ENCODE results near the gene VPS8.

Gene VPS8

DNA sequence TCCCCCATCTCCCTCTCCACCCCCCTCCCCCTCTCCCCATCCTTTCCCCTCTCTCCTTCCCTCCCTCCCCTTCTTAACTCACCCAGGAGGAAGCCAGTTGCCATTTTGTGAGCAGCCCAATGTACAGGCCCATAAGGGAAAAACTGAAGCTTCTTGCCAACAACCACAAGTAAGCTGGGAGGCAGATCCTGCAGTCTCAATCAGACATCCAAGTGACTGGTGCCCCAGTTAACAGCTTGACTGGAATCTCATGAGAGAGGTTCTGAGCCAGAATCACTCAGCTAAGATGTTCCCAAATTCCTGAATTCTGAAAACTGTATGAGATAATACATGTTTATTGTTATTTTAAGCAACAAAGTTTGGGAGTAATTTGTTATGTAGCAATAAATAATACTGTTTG is 250.2 kb downstream of the VPS8 start:
- no peak for DNase-seq

DNA sequence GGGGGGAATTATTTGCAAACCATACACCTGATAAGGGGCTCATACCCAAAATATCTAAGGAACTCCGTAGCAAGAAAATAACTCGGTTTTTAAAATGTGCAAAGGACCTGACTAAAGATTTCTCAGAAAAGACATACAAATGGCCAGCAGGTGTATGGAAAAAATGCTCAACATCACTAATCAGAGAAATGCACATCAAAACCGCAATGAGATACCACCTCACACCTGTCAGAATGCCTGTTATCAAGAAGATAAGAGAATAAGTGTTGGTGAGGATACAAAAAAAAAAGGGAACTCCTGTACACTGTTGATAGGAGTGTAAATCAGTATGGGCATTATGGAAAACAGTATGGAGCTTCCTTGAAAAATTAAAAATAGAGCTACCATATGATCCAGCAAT is 251.5 kb downstream of the VPS8 start:
- no peak for DNase-seq

DNA sequence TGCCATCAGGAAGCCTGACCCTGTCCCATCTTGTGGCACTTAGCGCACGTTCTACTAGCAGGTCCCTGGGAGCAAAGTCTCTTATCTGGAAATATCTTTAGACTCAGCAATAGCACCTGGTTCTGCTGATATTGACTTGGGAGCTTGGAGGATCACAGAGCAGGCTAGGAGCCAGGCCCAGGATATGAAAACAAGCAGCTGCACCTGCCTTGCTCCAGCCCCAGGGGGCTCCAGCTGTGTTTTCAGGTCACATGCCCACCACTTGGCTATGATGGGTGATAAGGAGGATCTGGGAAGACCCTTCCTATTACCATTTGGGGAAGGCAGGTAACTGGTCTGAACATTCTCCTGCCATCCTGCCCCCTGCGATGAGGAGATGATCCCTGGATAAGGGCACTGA is 253.1 kb downstream of the VPS8 start:
- DNase-seq: no peak

DNA sequence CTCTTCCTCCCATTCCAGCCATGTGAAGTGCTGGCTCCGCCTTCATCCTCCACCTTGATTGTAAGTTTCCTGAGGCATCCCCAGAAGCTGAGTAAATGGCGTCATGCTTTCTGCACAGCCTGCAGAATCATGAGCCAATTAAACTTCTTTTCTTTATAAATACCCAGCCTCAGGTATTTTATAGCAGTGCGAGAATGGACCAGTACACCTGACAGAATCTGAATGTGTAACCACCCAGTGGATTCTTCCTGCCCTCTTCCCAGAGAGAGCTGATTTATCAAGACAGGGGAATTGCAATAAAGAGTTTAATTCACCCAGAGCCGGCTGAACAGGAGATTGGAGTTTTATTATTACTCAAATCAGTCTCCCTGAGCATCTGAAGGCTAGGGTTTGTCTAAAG is 254.3 kb downstream of the VPS8 start:
- DNase-seq: no peak

DNA sequence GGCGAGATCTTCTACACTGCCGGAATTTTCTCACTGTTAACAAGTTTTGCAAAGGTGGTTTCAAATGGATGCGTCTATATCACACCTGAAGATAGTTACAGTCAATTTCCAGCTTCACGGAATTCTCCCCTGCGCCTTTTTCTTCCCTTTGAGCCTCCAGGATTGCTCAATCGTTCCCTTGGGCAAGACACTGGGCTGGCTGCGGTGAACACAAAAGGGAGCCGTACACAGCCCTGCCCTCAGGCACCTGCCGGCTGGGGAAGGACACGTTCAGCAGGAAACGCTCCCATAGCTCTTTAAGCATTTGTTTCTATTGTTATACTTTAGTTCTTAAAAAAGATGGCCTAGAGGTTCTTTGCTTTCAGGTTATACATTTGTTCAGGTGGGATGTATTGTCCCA is 255.2 kb downstream of the VPS8 start:
- no peak for DNase-seq

DNA sequence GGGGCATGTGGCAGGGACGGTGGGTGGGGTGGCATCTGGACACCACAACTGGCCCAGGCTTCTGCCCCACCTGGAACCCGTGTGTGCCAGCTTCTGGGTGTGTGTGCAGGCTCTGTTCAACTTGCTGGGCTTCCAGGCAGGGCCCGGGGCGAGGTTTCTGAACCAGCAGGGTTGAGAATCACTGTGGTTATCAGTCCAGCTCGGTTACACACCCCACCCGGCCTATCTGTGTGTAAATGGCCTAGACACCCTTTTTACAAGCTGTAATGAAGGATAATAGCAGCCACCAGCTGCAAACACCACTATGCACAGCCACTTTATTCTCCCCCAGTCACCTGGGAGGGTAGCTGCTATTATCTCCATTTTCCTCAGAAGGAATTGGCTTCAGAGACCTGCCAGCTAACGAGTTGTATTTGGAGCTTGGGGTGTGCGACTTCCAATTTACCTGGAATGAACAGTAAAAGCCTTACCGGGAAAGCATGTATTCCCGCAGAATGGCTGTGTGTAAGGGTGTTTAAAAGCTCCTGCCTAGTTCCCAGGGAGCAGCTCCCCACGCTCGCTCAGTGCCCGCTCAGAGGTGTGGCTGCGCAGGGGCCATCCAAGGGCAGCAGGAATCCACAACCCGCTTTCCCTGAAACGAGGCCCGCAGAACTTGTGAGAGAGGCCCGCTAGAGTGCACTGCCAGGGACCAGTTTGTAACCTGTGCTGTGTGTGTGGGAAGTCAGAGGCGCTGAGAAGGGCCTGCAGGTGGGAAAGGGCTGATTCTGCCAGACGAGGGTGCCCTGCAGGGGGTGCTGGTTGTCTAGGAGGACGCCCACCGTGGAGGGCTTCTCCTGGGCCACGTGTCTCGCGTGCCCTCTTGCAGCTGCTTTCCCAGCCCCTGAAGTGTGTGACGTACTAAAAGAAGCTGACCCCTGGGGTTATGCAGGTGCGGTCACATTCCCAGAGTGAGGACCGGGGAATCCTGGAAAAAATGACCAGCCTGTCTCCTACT is 257.4 kb downstream of the VPS8 start:
- DNase-seq: no peak

DNA sequence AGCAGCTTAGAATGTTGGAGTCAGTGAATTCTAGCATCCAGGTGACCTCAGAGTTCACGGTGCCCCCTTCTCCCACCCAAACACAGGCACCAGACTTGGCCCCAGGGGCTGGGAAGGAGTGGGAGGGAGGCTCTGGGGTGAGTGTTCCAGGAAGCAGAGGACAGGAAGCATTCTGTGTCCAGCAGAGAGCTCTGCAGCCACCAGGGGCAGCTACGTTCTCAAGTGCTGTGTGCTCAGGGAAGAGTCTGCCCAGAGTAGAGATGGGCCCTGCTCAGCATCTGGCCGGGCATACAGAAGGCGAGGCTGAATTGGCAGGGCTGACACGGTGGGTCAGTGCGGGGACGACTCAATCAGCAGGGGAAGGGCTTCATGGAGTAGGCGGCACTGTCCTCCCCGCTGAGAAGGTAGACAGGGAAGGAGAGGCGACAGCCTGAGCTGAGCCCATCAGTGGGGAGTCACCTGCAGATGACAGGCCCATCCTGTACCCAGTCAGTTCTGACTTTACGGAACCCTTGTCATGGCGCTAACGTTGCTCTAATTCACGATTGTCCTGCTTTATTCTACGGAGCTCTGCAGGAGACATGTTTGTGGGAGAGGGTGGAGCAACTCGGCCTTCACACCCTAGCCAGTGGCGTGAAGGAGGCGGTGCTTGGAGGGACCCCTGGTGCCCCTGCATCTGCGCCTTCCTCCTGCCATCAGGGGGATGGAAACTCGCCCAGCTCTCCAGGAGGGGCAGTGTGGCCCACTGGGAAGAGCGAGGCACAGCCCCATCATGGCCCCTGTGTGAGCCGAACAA is 258.7 kb downstream of the VPS8 start:
- DNase-seq: peak in 2 of 3 donors; percentile 13 to 37

DNA sequence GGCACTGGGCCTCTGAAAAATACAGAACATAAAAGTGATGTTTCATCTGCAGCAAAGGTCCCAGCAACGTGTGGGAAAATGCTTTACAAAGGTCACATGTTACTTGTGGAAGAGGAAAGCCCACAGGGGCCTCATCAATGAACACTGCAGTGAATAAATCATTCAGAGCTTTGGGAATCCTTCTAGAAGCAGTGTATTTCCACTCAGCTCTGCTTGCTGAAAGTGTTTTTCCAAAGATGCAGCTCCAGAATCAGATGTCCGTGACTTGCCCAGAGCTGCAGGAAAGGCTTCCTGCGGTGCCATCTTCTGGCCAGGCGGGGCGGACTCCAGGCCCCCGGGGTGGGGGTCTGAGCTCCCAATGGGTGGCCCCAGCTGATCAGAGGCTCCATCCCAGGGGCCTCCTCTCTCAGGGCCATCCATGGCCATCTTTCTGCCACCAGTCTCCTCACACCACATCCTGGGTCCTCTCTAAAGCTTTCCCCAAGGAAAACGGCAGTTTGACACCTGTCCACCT is 259.4 kb downstream of the VPS8 start:
- no peak for DNase-seq

DNA sequence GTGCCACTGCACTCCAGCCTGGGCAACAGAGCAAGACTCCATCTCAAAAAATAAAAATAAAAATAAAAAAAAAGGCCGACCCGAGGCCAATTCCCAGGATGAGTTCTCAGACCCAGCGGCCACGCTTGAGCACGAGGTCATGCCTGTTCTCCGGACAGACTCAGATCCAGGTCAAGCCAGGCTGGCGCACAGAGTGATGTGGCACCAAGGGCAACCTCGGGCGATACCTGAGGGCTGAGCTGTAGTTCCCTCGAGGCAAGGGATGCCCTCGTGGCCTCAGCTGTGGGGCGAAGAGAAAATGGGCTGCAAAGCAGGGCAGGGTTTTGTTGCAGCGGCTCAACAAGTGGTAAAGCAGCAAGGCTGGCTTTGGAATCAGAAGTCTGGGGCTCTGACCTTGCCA is 263.6 kb downstream of the VPS8 start:
- no peak for DNase-seq

DNA sequence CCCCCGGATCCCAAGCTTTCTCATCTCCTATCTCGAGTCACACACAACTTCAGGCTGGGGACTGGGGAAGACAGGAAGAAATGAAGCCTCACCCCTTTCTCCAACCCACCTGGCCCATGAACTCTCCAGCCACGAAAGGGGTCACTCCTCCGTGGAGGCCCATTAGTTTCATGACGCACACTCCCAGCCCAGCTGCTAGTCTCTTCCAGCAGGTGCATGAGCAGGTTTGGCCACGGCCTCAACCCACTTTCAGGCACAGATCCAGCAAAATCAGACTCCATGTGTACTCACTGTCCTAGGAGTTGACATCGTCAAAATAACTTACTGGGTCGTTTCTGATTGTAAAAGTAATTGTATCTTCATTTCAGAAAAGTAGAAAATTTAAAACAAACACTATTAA is 264.3 kb downstream of the VPS8 start:
- no peak for DNase-seq

DNA sequence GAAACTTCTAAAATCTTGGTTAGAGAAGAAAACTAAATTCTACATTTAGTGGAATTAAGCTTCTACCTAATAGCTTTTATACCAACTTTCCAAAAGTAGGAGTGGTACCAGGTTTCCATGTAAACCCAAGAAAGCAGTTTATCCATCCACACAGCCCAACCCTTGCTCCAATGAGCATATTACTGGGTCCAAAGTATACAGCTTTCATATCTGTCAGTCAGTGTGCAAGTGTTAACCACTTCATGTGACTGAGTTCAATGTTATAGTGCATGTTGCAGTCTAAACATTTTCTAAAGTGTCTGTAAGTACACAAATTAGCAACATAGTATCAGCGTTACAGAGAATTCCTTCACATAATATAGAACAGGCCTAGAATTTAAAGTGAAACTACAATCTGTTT is 267.7 kb downstream of the VPS8 start:
- DNase-seq: no peak

DNA sequence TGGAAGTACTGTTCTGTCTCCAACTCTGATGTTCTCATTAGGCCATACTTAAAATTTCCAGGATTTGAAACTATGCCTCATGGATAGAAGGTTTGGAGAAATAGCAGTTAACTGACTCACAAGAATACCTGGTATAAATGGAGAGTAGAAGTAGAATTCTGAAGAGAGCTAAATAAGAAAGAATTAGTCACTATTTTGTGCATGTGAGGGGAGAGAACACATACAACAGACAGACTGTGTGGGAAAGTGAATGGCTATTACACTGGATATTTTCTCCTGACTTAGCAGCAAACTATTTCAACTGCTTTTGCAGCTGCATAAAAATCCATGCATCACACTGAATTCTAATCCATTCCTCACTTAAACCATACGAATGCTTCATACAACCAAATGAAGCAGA is 269.6 kb downstream of the VPS8 start:
- DNase-seq: no peak

DNA sequence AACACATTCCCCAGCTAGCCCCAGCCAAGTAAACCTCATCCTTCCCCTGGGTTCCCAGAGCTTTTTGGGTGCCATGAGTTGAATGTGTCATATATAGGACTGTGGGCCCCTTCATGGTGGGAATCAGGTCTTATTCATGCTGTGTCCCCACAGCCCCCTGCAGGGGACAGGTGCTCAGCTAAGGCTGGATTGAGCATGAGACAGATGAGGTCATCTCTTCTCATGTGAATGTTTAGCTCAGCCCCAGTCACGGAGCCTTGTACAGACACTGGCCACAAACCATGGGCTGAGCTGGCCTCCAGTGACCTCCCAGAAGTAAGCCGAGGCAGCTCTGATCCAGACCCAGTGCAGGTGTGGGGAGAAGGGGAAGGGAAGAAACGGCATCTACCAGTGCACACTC is 270.2 kb downstream of the VPS8 start:
- DNase-seq: no peak

DNA sequence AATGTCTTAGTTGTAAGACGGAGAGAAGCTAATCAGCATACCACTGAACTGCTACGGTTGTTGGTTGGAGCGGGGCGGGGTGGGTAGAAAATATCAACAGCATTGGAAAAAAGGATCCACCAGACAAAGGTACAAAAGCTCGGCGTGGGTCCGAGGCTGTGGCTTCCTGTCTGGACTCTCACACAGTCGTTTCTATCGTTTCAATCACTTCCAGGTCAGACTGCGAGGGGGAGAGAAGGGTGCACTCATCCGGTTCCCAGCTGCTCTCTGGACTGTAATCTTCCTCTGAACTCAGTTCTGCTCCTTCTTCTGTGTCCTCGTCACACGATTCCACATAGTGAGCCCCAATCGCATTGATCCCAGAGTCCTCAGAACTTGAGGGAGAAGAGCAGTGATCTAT is 270.9 kb downstream of the VPS8 start:
- DNase-seq: no peak

DNA sequence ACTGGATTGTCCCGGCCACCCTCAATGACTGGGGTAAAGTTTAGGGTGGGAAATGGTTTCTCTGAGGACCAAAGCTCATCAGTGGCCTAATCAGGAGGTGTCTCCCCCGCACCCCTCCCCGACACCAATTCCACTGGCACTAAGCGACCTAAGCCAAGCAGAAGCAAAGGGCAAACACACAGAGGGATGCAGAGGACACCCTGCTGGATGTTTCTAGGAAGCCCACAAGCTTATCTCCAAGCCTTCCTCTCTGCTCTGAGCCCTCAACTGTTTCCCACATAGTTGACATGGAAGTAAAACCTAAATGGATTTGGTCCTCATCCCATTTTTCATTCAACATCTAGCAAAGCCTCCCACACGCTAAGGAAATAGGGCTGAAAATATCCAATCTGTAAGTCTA is 272.4 kb downstream of the VPS8 start:
- no peak for DNase-seq

DNA sequence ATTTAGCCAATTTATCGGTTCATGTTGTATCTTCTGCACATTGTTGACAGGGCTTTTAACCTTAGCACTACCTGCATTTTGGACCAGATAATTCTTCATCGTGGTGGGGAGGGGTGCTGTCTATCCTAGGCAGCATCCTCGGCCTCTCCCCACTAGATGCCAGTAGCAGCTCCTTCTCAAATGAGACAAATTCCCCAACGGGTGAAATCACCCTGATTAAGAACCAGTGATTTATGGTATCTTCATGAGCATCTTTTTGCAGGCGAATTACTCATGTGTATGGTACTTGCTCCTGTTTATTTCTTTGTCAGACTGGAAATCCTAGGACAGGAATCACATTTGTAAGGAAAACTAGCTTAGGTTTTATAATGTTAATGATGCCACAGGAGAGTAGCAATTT is 272.9 kb downstream of the VPS8 start:
- DNase-seq: no peak

DNA sequence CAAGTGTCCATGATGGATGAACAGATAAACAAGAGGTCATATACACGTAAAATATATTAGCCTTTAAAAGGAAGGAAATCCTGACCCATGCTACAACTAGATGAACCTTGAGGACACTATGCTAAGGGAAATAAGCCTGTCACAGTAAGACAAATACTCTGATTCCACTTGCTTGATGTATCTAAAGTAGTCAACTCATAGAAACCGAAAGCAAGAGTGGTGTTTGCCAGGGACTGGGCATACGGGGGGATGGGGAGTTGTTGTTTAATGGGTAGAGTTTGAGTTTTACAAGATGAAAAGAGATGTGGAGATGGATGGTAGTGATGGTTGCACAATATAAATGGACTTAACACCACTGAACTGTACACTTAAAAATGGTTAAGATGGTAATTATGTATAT is 275.5 kb downstream of the VPS8 start:
- DNase-seq: no peak

DNA sequence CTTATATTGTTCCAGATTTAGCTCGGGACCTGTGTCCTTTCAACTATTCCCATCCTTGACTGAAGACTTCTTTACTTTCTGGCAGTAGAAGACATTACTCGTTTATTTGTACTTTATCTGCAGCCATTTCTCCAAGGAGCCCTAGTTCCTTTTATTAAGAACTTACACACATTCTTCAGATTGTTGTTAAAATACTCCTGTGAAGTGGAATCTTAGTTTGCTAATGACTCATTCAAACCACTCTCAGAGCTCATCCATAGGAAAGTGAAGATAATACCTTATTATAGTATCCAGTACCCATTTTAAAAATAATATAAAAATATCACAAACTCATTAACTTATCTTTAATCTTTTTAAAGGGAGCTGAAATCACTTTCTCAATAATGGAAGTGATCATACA is 277.4 kb downstream of the VPS8 start:
- no peak for DNase-seq

DNA sequence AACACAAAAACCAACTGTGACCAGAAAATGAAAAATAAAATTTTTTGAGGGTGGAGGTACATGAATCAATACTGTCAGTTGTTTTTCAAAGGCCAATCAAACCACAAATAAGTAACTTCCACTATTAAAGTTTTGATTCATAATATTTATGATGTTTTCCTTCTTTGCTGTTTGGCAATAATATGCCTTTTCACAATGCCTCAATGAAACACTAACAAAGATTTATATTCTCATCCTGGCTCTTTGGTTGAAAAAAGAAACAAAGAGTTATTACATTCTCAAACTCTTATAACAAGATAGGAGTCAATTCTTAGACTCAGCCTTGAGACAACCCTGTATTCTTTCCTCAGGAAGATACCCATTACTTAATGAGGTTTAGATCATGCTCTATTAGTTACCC is 277.8 kb downstream of the VPS8 start:
- DNase-seq: no peak

DNA sequence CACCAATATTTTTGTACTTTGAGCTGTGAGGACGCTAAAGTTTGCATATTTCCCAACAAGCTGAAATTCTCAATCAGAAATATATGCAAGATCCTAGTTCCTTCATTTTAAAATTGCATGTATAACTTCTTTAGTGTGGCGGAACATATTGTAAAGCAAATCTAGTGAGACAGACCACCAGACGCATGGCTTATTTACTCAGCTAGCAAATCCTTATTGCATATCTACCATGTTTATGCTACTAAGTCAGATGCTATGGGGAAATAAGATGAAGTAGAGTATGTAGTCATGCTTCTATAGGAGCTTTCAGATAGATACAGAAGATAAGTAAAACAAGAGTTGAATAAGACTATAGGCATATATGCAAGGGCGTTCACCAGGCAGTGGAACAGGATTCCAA is 278.8 kb downstream of the VPS8 start:
- DNase-seq: no peak

DNA sequence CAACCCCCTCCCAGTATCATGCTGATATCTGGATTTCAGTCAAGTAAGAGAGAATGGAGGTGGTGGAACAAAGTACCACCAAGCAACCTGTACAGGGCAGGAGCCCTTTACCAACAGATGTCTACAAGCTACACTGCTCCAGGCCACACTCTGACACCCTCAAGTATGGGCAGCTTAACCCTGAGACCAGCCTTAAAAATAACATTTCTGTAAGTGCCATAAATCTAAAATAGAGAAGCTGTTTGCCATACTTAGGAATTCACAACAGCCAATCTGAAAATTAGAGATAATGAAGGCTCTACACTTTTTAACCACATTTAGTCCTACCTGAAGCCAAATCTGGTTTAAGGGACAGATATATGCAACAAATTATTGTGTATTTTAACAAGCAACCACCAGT is 281.1 kb downstream of the VPS8 start:
- DNase-seq: no peak

DNA sequence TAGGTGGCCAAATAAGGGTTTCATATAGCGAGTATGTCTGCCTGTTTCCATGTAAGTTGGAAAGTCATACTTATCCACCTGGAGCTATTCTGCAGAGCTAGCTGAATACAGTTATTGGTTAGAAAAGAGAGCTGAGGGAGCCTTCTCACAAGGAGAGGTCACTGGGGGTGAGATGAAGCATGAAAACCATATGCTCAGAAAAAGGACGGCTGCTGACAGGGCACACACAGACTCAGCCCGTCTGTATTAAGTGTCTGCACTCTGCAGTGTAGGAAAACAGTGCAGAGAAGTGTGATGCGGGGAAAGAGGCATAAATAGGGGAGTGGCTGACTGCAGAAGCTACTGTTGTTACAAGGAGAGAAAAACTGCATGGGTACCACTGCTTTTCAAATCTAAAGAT is 282.7 kb downstream of the VPS8 start:
- no peak for DNase-seq
